GM19463 (cell line): ENCODE data around the gene ALKBH3.
A peak's percentile ranks its signal among the peaks of the same experiment; 100 is the strongest.

Experiments used
- ATAC-seq: cut with Tn5 transposase; IDR thresholded peaks from one replicate; pipeline ENCODE4 v1.9.1; 2021; ENCODE audit warnings: mild to moderate bottlenecking, moderate library complexity; ENCODE audit not compliant: unreplicated experiment

ALKBH3 gene

DNA sequence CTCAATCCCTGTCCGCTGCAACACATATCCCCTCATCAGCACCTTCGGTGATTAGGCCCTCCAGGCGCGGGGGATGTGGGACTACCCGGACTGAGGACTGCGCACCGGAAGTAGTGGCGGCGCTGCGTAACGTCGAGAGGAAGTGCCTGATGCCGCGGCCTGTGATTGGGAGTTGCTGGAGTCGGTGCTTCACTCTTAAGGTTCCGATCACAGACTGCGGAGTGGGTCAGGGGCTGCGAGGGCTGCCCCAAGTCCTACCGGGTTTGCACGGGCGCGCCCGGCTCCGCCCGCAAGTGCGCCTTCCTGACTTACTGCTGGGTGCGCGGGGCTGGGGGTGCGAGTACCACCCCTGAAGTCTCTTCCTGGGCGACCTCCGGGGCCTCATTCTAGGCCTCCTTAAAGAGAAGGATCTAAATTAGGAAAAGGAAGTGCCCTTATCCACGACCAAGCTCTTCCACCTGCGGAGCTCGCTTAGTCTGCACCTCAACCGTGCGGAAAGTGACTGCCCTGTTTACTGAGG, at the start of gene ALKBH3:
TSS of gene ALKBH3 (plus strand) at position 192 of the 520 bp plus-strand sequence. CDS start 1,822 bp downstream, outside the sequence.
- peak; percentile 99 for ATAC-seq

- ATAC-seq, result peak; percentile 66
These were observed 49.6 kb upstream of the ALKBH3 start for GRCh38 chr11:43830928-43831440.

GRCh38 chr11:43832536-43832935, 48.1 kb upstream of the ALKBH3 start:
- ATAC-seq, result no peak

DNA sequence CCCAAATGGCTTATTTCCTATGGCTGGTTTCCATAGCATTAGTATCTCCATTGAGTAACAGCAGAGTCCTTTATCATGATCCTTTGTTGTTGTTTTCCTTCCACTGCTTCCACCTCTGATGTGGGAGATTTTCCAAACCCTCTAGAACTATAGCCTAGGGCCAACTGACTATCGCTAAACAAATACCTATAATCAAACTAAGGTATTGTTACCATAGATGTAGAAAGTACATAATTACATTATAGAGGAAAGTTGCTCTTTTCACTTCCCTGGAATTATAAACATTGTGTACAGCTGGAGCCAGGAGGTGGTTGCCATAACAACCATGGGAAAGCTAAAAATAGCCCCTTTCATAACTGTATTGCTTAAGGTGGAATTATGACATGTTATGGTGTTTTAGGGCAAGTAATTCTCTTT, 47.0 kb upstream of the ALKBH3 start:
- no peak for ATAC-seq

DNA sequence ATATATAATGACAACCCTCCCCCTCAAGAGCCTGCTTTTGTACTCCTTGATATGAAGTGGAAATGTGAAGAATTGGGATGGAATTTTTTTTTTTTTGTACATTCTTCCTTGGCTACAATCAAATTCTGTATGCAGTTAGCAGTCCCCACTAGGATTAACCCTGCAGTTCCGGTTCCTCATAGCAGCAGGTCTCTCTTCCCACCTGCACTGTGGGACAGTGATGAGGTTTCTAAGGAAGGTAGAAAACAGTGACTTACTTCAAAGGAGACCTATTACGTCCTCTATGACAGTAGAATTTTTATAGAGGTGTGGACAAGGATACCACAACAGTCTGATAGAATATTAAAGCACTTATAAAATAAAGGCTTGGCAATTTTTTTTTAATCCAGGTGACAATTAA, 46.3 kb upstream of the ALKBH3 start:
- ATAC-seq, result no peak

DNA sequence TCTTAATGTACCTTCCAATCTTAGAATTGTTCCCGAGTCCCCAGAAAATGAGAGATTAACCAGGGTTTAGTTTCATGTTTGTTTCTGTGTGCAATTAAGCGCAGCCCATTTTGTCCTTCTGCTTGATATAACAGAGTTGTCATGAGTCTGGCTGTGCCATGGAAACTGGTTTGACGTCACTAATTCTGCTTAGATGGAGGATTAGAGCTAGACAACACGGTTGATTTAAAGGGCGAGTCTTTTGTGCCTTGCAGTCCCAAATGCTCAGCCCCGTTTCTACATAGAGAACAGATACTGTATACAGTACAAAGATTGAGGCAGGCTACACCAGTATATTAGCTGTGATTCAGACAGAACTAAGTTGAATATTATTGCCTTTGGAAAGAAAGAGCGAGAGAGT, 45.5 kb upstream of the ALKBH3 start:
- ATAC-seq, result no peak

DNA sequence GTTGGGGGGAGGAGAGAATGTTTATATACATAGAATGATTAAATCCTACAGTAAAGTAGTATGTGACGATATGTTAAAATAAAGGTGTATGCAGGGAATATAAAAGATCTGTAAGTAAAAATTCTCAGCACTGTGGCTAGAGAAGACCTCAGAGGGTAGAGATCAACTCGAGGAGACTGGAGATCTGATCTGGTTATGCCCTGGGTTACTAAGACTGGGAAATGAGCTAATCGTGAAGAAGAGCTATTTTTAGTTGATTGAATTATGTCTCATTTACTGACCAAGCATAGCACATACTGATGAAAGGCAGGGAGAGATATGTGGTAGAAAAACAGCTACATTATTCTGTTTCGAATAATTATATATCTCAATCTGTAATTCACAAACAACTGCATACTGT, 42.8 kb upstream of the ALKBH3 start:
- ATAC-seq, result no peak

- ATAC-seq, result no peak
These were observed 38.6 kb upstream of the ALKBH3 start for GRCh38 chr11:43842021-43842420.

- ATAC-seq, result no peak
These were observed 34.8 kb upstream of the ALKBH3 start for GRCh38 chr11:43845816-43846215.

DNA sequence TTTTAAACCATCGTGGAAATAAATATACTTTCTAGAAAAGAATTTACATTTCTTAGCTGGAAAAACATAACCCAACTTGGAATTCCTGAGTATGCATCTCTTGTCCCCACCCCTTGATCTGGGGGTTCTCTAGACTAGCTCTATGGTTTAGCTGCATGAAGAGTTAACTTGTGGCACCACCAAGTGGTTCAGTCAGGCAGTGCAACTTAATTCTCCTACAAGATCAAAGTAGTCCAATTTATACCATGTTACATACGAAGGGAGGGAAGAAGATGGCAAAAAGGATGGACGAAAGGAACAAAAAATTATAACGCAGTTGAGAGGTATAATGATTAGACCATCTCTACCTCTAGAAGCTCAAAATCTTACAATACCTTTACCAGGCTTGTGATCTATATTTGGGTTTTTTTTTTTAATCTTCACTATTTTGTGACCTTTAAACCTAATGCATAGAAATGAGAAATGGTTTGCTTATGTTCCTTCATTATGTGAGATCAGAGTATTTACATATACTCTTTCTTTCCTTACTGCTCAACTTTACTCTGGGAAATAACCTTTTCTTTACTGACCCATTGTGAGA, 28.5 kb upstream of the ALKBH3 start:
- peak; percentile 57 for ATAC-seq

- no peak for ATAC-seq
These were observed 26.9 kb upstream of the ALKBH3 start for GRCh38 chr11:43853781-43854180.

GRCh38 chr11:43856993-43857392, 23.6 kb upstream of the ALKBH3 start:
- no peak for ATAC-seq

GRCh38 chr11:43861141-43861540, 19.5 kb upstream of the ALKBH3 start:
- no peak for ATAC-seq

- ATAC-seq, result no peak
These were observed 14.1 kb upstream of the ALKBH3 start for GRCh38 chr11:43866520-43866919.

GRCh38 chr11:43866969-43867368, 13.7 kb upstream of the ALKBH3 start:
- ATAC-seq, result no peak

DNA sequence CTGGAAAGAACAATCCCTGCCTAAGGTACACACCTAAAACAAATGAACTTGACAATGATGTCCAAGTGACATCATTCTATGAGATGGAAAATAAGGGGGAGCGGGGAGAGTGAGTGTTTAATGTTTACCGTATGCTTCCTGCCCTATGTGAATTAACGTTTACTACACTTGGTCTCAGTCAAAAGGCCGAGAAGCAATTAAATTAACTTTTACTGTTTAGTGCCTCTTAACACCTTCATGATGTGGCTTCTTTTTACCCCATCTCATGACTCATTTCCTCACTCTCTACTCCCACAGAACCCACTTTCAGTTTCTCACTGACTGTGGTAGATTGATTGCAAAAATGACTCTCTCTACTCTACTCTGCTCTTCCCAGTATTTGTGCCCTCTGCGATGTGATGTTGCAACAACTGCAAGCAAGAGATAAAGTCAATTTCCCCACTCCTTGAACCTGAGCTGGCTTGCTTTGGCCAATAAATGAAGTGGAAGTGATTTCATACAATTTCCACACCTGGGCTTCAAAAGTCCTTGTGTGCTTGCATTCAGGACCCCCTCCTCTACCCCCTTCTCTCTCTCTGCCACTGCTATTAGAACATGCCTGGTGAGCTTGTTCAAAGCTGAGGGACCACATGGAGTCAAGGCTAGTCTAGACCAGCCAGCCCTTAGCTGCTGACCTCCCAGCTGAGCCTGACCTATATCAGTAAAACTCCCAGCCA, 11.6 kb upstream of the ALKBH3 start:
- peak; percentile 99 for ATAC-seq

DNA sequence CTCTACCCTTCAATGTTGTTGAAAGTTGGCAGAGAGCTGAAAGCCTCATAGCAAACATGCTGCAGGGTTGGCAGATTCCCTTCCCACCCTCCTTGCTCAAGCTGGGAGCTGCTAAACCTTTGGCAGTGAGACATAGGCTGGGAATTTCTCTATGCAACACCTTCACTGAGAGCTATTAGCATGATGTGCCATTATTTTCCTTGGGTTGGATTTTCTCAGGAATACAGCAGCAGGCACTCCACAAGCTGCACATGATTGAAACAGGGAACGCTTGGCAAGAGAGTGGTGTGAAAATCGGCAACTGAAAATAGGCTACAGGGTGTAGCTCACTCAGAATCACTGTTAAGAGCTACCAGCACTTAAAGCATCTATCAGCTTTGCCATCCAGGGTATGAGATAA, 9.6 kb upstream of the ALKBH3 start:
- ATAC-seq, result no peak

GRCh38 chr11:43872995-43873394, 7.6 kb upstream of the ALKBH3 start:
- ATAC-seq, result no peak

- no peak for ATAC-seq
These were observed 6.6 kb upstream of the ALKBH3 start for GRCh38 chr11:43874078-43874477.

DNA sequence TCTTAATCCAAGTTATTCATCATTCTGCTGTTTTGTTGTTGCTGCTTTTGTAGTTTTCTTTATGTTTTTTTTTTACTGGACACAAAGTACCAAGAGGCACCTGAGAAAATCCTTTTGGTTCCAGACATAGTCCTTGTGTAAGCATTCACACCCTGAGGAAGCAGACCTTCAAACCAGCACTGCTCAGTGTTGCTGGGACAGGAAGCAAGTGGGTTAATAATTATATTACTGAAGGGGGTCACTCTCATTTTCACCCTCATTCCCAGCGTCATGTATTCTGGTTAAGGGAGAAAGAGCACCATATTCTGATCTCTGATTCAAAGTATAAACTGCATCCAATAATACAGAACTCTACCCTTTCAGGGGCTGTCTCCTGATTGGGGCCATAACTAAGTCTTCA, 5.9 kb upstream of the ALKBH3 start:
- peak; percentile 80 for ATAC-seq

- ATAC-seq, result no peak
These were observed 617 bp upstream of the ALKBH3 start for GRCh38 chr11:43879789-43880639.
